ENCODE results near the gene SDC1.

The SDC1 gene

DNA sequence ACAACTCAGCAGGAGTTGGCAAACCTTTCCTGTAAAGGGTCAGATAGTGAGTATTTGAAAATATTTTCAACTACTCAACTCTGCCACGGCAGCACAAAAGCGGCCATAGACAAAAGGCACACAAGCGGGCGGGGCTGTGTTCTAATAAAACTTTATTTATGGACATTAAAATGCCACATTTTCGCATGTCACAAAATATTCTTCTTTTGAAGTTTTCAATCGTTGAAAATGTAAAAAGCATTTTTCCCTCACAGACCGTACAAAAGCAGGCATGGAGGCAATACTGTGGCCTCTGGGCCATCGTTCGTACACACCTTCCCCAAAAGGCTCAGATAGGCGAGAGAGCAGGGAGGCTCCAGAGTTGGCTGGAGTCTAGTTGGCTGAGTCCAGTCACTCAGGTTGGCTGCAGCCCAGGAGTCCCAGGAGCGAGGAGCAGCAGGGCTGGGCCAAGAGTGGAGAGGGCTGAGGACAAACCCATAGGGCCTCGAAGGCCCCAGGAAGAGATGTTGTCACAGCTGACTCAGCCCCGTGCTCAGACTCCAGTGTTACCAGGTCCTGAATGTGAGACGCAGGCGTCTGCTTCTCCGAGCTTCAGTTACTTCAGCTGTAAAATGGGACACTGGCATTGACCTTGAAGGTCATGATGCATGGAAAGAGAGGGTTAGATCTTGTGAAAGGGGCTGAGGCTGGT is 42.5 kb downstream of the SDC1 start:
- H3K4me3 ChIP-seq (ENCODE audit: low read depth, low read length): no peak overlapping the region
- no peak for DNase-seq (ENCODE audit: low read depth)
- TF ChIP-seq, protein P1, sequence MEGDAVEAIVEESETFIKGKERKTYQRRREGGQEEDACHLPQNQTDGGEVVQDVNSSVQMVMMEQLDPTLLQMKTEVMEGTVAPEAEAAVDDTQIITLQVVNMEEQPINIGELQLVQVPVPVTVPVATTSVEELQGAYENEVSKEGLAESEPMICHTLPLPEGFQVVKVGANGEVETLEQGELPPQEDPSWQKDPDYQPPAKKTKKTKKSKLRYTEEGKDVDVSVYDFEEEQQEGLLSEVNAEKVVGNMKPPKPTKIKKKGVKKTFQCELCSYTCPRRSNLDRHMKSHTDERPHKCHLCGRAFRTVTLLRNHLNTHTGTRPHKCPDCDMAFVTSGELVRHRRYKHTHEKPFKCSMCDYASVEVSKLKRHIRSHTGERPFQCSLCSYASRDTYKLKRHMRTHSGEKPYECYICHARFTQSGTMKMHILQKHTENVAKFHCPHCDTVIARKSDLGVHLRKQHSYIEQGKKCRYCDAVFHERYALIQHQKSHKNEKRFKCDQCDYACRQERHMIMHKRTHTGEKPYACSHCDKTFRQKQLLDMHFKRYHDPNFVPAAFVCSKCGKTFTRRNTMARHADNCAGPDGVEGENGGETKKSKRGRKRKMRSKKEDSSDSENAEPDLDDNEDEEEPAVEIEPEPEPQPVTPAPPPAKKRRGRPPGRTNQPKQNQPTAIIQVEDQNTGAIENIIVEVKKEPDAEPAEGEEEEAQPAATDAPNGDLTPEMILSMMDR (IDR thresholded peaks at IDR 0.05; ENCODE audit: control insufficient read depth, extremely low read depth, insufficient read depth): no peak

DNA sequence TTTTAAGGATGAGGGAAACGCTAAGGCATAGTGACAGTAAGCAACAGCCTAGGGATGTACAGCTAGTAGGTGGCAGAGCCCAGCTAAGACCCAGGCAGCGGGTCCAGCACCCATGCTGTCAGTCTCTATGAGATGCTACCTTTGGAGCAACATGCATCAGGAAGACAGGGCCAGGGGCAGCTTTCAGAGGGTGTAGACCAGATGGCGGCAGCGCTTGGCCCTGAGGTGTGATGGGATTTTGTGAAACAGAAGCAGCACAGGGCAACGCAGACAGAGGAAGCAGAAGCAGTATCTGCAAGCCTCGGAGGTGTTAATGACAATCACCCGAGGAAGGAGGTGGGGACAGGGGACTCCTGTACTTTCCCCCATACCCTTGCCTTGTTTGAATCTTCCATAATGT is 43.2 kb downstream of the SDC1 start:
- no peak overlapping the region for H3K4me3 ChIP-seq (ENCODE audit: low read depth, low read length)
- DNase-seq (ENCODE audit: low read depth): no peak
- TF ChIP-seq, protein P1 (IDR thresholded peaks at IDR 0.05; ENCODE audit: control insufficient read depth, extremely low read depth, insufficient read depth): no peak

DNA sequence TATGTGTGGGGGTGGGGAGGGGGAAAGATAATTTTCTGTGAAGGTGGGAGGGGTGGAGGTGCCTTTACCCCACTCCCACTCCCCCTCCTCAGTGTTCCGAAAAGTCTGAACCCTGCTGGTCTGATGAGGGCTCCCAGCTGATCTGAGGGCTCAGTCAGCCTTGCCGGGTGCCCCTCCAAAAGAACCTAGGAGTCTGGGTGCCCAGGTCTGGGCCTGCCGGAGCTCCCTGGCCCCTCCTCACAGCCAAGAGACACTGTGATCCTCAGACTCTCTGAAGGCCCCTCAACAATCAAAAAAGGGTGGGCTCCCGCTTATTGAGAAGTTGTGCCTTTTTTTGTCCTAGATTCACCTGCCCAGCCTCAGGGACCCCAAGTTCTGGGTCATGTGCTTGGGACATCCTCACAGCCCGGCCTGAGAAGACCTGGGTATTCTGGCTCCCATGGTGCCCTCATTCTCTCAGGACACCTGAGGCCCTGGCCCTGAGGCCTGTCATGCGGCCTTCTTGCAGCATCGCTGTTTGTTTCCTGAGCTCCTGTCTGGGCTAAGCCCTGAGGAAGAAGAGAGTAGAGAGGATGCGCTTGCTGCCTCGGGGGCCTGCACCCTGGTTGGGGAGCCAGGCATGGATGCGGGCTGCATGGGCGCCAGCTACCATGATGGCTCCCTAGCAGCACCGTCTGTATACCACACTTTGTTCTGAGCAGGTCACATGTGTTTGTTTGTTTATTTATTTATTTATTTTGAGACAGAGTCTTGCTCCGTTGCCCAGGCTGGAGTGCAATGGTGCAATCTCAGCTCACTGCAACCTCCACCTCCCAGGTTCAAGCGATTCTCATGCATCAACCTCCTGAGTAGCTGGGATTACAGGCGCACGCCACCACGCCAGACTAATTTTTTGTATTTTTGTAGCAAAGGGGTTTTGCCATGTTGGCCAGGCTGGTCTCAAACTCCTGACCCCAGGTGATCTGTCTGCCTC is 44.0 kb downstream of the SDC1 start:
- TF ChIP-seq, protein P1 (IDR thresholded peaks at IDR 0.05; ENCODE audit: control insufficient read depth, extremely low read depth, insufficient read depth): no peak
- H3K4me3 ChIP-seq (ENCODE audit: low read depth, low read length): no peak overlapping the region
- no peak for DNase-seq (ENCODE audit: low read depth)

DNA sequence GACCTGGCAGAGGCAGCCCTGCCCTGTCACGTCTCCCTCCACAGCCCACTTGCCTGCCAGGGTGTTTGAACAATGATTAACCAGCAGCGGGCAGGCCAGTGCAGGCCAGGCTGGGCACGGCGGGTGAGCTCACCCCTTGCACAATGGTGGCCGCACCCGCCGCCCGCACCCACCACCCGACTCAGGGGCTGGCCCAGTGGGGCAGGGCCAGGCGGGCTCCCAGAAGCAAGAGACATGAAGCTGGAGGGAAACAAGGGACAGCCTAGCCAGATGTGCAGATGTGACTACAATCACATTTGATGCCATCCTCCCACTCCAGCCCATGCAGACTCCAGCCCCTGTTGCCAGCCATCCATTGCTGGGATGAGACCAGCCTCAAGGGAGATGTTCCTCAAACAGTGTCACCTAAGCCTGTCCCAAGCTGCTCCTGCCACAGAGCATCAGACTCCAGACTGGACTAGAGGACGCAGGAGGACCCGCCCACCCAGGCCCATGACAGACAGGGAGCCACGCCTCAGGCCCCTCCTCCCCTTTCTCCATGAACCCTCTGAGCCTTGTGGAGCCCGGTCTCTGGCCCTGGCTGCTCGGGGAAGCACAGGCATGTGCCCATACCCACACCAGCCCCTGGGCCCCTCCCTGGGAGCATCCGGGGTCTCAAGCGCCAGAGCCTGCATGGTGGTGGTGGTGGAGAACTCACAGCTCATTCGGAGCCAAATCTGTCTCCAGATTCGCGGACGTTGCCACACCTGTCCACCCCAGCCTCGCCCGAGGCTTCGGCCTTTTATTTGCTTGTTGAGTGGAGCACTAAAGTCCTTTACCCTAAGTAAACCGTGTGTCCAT is 45.0 kb downstream of the SDC1 start:
- no peak overlapping the region for H3K4me3 ChIP-seq (ENCODE audit: low read depth, low read length)
- TF ChIP-seq, protein P1 (IDR thresholded peaks at IDR 0.05; ENCODE audit: control insufficient read depth, extremely low read depth, insufficient read depth): no peak
- no peak for DNase-seq (ENCODE audit: low read depth)

DNA sequence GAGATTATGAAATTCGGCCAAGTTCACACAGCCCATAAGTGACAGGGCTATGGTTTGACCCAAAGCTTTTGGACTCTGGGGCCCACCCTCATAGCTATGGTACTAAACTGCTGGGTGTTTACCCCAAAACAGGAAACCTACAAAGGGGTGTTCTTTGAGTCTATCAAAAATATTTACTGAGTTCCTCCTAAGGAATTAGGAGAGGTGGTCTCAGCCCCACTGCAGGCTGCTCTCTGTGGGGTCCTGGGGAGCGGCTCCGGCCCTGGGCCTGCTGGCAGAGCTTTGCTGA is 45.5 kb downstream of the SDC1 start:
- TF ChIP-seq, protein P1 (IDR thresholded peaks at IDR 0.05; ENCODE audit: control insufficient read depth, extremely low read depth, insufficient read depth): no peak
- H3K4me3 ChIP-seq (ENCODE audit: low read depth, low read length): no peak overlapping the region

DNA sequence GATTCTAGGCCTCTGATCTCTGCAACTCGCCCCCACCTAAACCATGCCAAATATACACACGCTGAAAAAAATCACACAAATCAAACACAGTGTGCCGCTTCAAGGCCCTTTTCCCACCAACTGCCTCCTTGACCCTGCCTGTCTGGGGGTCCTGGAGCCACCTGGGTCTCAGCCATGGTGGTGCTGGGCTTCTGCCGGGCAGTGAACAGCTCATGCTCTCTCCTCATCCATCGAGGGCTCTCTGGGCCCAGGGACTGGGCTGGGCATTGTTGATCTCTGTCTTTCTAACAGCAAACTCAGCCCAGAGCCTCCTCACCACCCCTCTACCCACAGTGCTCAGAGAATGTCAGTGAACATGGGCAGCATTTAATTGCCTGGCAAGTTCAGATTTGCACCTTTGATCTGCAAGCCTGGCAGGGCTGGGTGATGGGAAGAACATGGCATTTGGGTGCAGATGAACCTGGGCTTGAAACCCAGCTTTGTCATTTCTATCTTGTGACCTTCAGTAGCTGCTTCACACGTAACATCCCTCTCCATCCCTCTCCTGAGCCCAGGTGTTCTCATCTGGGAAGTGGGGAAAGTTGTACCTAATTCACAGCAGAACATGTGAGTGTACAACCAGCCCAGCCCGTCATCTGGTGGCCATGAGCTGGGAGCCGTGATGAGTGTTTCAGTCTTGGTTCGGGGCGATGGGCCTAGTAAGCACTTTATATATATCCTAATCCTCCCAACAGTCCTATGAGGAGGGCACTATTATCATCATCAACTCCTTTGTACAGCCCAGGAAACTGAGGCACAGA is 46.1 kb downstream of the SDC1 start:
- no peak overlapping the region for H3K4me3 ChIP-seq (ENCODE audit: low read depth, low read length)
- TF ChIP-seq, protein P1 (IDR thresholded peaks at IDR 0.05; ENCODE audit: control insufficient read depth, extremely low read depth, insufficient read depth): no peak
- DNase-seq (ENCODE audit: low read depth): no peak

More for the DNA sequence above, 45.5 kb downstream of the SDC1 start:
- DNase-seq (ENCODE audit: low read depth): no peak
